ENCODE results near the gene PTPN23. TPM values are rescaled to one million over a fixed set of nuclear protein-coding genes. Genes with fewer than 3 reads are reported as not detected.

PTPN23 gene
- 10 to 100 TPM; 14.3 to 23.3 (median 18.4) TPM for total RNA-seq

- no peaks in the 10 kb centered on the region for H3K9me3 ChIP-seq
- no peaks in the 10 kb centered on the region for H3K27me3 ChIP-seq
- TF ChIP-seq POLR2A (IDR thresholded peaks at IDR 0.05), result peak; percentile 68
- TF ChIP-seq POLR2AphosphoS5 (IDR thresholded peaks at IDR 0.05), result peak in 2 of 3 donors; percentile 80 to 96
- TF ChIP-seq CTCF (IDR thresholded peaks at IDR 0.05), result no peak
- intact Hi-C loops (cut with DNase I; ENCODE audit: low total_unique reads), result no loop called here
- peak; percentile 99 to 100 for DNase-seq (ENCODE audit: low spot score in 2 of 2)
- no peaks in the 10 kb centered on the region for H3K36me3 ChIP-seq
- H3K4me1 ChIP-seq, result peaks cover 0 to 9% of the 10 kb centered on the region in 2 donors
- H3K4me3 ChIP-seq, result peak within 1 kb of the TSS; percentile 79 to 99 (median 91)
- peak within 1 kb of the TSS; percentile 97 to 98 for H3K27ac ChIP-seq
These were observed at the start of gene PTPN23 for GRCh38 chr3:47380601-47381316. Gene PTPN23, plus strand, starts transcription at chr3:47381021. Its CDS starts 76 bp downstream, at chr3:47381097.

GRCh38 chr3:47333907-47334306 lies 46.9 kb upstream of the PTPN23 start:
- H3K4me1 ChIP-seq, result no peaks in the 10 kb centered on the region
- no peaks in the 10 kb centered on the region for H3K27me3 ChIP-seq
- DNase-seq (ENCODE audit: low spot score in 2 of 2), result no peak
- H3K4me3 ChIP-seq, result no peak overlapping the region
- H3K36me3 ChIP-seq, result peaks cover 10% of the 10 kb centered on the region
- no peaks in the 10 kb centered on the region for H3K9me3 ChIP-seq
- intact Hi-C loops (cut with DNase I; ENCODE audit: low total_unique reads), result no loop called here
- no peak for TF ChIP-seq POLR2A (IDR thresholded peaks at IDR 0.05)
- no peak for TF ChIP-seq POLR2AphosphoS5 (IDR thresholded peaks at IDR 0.05)
- TF ChIP-seq CTCF (IDR thresholded peaks at IDR 0.05), result no peak
- no peak overlapping the region for H3K27ac ChIP-seq

GRCh38 chr3:47337656-47338055 lies 43.2 kb upstream of the PTPN23 start:
- intact Hi-C loops (cut with DNase I; ENCODE audit: low total_unique reads), result no loop called here
- Histone ChIP-seq H3K36me3 (peaks cover 10% of the 10 kb centered on the region), H3K4me1 (no peaks in the 10 kb centered on the region), H3K4me3 (no peak overlapping the region), H3K9me3 (no peaks in the 10 kb centered on the region), H3K27ac (no peak overlapping the region), H3K27me3 (no peaks in the 10 kb centered on the region)
- DNase-seq (ENCODE audit: low spot score in 2 of 2), result no peak
- no peak for TF ChIP-seq CTCF (IDR thresholded peaks at IDR 0.05)
- no peak for TF ChIP-seq POLR2A (IDR thresholded peaks at IDR 0.05)
- no peak for TF ChIP-seq POLR2AphosphoS5 (IDR thresholded peaks at IDR 0.05)

- H3K4me3 ChIP-seq, result no peak overlapping the region
- H3K9me3 ChIP-seq, result no peaks in the 10 kb centered on the region
- intact Hi-C loops (cut with DNase I; ENCODE audit: low total_unique reads), result no loop called here
- no peaks in the 10 kb centered on the region for H3K27me3 ChIP-seq
- no peak overlapping the region for H3K27ac ChIP-seq
- DNase-seq (ENCODE audit: low spot score in 2 of 2), result no peak
- H3K36me3 ChIP-seq, result peaks cover 16% of the 10 kb centered on the region
- H3K4me1 ChIP-seq, result no peaks in the 10 kb centered on the region
- TF ChIP-seq POLR2A (IDR thresholded peaks at IDR 0.05) (no peak), POLR2AphosphoS5 (IDR thresholded peaks at IDR 0.05) (no peak), CTCF (IDR thresholded peaks at IDR 0.05) (no peak)
These were observed 40.9 kb upstream of the PTPN23 start for GRCh38 chr3:47339951-47340350.

- Histone ChIP-seq H3K9me3 (no peaks in the 10 kb centered on the region), H3K4me3 (no peak overlapping the region), H3K36me3 (peaks cover 16% of the 10 kb centered on the region), H3K4me1 (no peaks in the 10 kb centered on the region), H3K27me3 (no peaks in the 10 kb centered on the region), H3K27ac (no peak overlapping the region)
- DNase-seq (ENCODE audit: low spot score in 2 of 2), result no peak
- intact Hi-C loops (cut with DNase I; ENCODE audit: low total_unique reads), result no loop called here
- no peak for TF ChIP-seq POLR2AphosphoS5 (IDR thresholded peaks at IDR 0.05)
- no peak for TF ChIP-seq CTCF (IDR thresholded peaks at IDR 0.05)
- TF ChIP-seq POLR2A (IDR thresholded peaks at IDR 0.05), result no peak
These were observed 40.0 kb upstream of the PTPN23 start for GRCh38 chr3:47340866-47341265.

Data from breast epithelium (tissue), 4 donors.